Erythroblast (primary cell): ENCODE measurements around the gene PARL.

Experiments used
- GATA1 ChIP-seq: IDR thresholded peaks from 2 replicates; pipeline ENCODE4 v1.6.1; 2011; ENCODE audit warnings: low read depth, mild to moderate bottlenecking, control low read depth, low read length, moderate library complexity
- POLR2A ChIP-seq: IDR thresholded peaks from 2 replicates; pipeline ENCODE4 v1.6.1; 2011; ENCODE audit warnings: mild to moderate bottlenecking, low read length

- TF ChIP-seq POLR2A (no peak), GATA1 (no peak)
Observed at GRCh38 chr3:183826448-183827250, 58.0 kb downstream of the PARL start.
